ENCODE results near the gene ITPK1. TPM values are rescaled to one million over a fixed set of nuclear protein-coding genes. Genes with fewer than 3 reads are reported as not detected.
A peak's percentile ranks its signal among the peaks of the same experiment; 100 is the strongest.

Gene ITPK1
- total and polyA plus RNA-seq, 10 of the 15 experiments (the other 5 are each of a cell fraction or from before 2014, with no cell fraction given): 1.3 to 73.2 (median 27.0) TPM

GRCh38 chr14:93086441-93087055, 29.2 kb downstream of the ITPK1 start (continued):
- TF ChIP-seq TCF12 (IDR thresholded peaks at IDR 0.05; ENCODE audit: low read depth, low read length) (0 out of 2 replicates have a peak, but pooled peaks have one; percentile 7), SMAD5 (IDR thresholded peaks at IDR 0.05; ENCODE audit: low read depth) (no peak), NFYA (IDR thresholded peaks at IDR 0.05; ENCODE audit: borderline replicate concordance, low read depth, low read length) (no peak), MEF2B (IDR thresholded peaks at IDR 0.05; ENCODE audit: partially characterized antibody, poor library complexity, severe bottlenecking) (peak; percentile 15), TCF7 (IDR thresholded peaks at IDR 0.05; ENCODE audit: borderline replicate concordance) (no peak), RUNX3 (IDR thresholded peaks at IDR 0.05; ENCODE audit: low read length) (peak; percentile 83), ZZZ3 (IDR thresholded peaks at IDR 0.05; ENCODE audit: control insufficient read depth, insufficient read length, low read depth) (no peak), ATF2 (IDR thresholded peaks at IDR 0.05; ENCODE audit: low read length) (no peak), ZBTB33 (IDR thresholded peaks at IDR 0.05) (no peak), CEBPZ (IDR thresholded peaks at IDR 0.05; ENCODE audit: low read depth, low read length) (no peak), ZNF622 (IDR thresholded peaks at IDR 0.05) (no peak), E4F1 (IDR thresholded peaks at IDR 0.05; ENCODE audit: borderline replicate concordance, partially characterized antibody) (no peak), ZBTB4 (CRISPR knock-in tag; IDR thresholded peaks at IDR 0.05) (no peak), HDAC2 (IDR thresholded peaks at IDR 0.05) (no peak)

All from GM12878 (cell line).